Prostate gland (tissue), 2 donors: ENCODE data around the gene CD83.

Experiments used
- CTCF ChIP-seq, 4 experiments: fragments of 200-600 bp in 2 of 4; fragments of 450-650 bp in 2 of 4; sonication (generic) in 2 of 4; IDR thresholded peaks; 1 replicate in 3 of 4; 2 replicates in 1 of 4; pipeline ENCODE4 v1.5.1; 2016 to 2019; ENCODE audit warnings: antibody characterized with exemption in 4 of 4, mild to moderate bottlenecking in 2 of 4, moderate library complexity in 2 of 4
- POLR2A ChIP-seq: fragments of 450-650 bp; IDR thresholded peaks from one replicate; pipeline ENCODE4 v1.6.1; 2016; ENCODE audit warnings: antibody characterized with exemption, mild to moderate bottlenecking

GRCh38 chr6:14151773-14152172, 34.2 kb downstream of the CD83 start:
- TF ChIP-seq POLR2A (no peak), CTCF (IDR thresholded peaks at IDR 0.05) (no peak)
